Ishikawa (cell line): Measurements from ENCODE around the gene AWAT2.

Experiments used
- CREB1 ChIP-seq: IDR thresholded peaks from 2 replicates; pipeline ENCODE4 v1.6.1; 2012; ENCODE audit warnings: low read depth
- EGR1 ChIP-seq: IDR thresholded peaks from 2 replicates; pipeline ENCODE4 v1.6.1; 2012
- RAD21 ChIP-seq: IDR thresholded peaks from 2 replicates; pipeline ENCODE4 v1.6.1; 2012; ENCODE audit warnings: low read depth
- TAF1 ChIP-seq: IDR thresholded peaks from 2 replicates; pipeline ENCODE4 v1.6.1; 2012; ENCODE audit warnings: low read depth, mild to moderate bottlenecking
- TCF12 ChIP-seq: IDR thresholded peaks from 2 replicates; pipeline ENCODE4 v1.6.1; 2012; ENCODE audit warnings: low read depth
- TEAD4 ChIP-seq: IDR thresholded peaks from 2 replicates; pipeline ENCODE4 v1.6.1; 2012
- ZBTB7A ChIP-seq: IDR thresholded peaks from 2 replicates; pipeline ENCODE4 v1.6.1; 2012; ENCODE audit warnings: low read depth
- TF ChIP-seq, protein P1 (sequence below): IDR thresholded peaks from 2 replicates; pipeline ENCODE4 v1.6.1; 2012

DNA sequence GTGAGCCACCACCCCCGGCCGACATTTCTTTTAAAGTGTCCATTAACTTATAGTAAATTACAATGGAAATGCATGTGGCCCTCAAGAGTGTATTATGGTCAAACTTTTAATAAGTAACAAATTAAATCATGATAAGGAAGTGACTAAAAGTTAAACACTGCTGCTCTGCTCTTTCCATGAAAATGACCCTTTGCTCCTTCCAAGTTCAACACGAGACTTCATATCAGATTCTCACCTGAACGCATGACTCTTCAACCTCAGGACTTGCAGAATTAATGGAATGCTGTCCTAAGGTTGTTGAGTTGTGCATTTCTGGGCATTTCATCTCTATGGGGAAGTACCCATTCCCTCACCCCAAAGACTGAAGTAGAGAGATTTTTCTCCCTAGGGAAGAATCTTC is 27.1 kb downstream of the AWAT2 start:
- no peak for TF ChIP-seq CREB1
- TF ChIP-seq, protein P1, sequence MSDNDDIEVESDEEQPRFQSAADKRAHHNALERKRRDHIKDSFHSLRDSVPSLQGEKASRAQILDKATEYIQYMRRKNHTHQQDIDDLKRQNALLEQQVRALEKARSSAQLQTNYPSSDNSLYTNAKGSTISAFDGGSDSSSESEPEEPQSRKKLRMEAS, result no peak
- no peak for TF ChIP-seq EGR1
- no peak for TF ChIP-seq TEAD4
- no peak for TF ChIP-seq ZBTB7A
- no peak for TF ChIP-seq TCF12
- TF ChIP-seq TAF1, result no peak
- TF ChIP-seq RAD21, result no peak
